Activated CD8-positive, alpha-beta memory T cell treated with anti-CD3 and anti-CD28 coated beads for 1 hour (primary cell): ENCODE results near the gene IL23R.

Source experiments
- DNase-seq, 2 donors: peaks; one replicate each; pipeline ENCODE4 v3.0.0-alpha.2; 2020; ENCODE audit warnings: low read depth in 1 of 2; ENCODE audit errors: extremely low read depth in 1 of 2

The IL23R gene

GRCh38 chr1:67148516-67149178 is 17.6 kb upstream of the IL23R start:
- no peak for DNase-seq

GRCh38 chr1:67149179-67149770 is 17.0 kb upstream of the IL23R start:
- DNase-seq, result peak; percentile 17 to 32

GRCh38 chr1:67150931-67151330 is 15.3 kb upstream of the IL23R start:
- no peak for DNase-seq

GRCh38 chr1:67158401-67158800 is 7.9 kb upstream of the IL23R start:
- DNase-seq, result no peak

GRCh38 chr1:67159233-67159632 is 7.0 kb upstream of the IL23R start:
- no peak for DNase-seq

GRCh38 chr1:67162954-67163353 is 3.3 kb upstream of the IL23R start:
- no peak for DNase-seq

- no peak for DNase-seq
Observed at GRCh38 chr1:67165468-67166041, 699 bp upstream of the IL23R start.

- no peak for DNase-seq
Observed at GRCh38 chr1:67169496-67169895, 3.2 kb downstream of the IL23R start.

GRCh38 chr1:67169932-67170331 is 3.7 kb downstream of the IL23R start:
- DNase-seq, result no peak

- no peak for DNase-seq
Observed at GRCh38 chr1:67170751-67171573, 4.7 kb downstream of the IL23R start.

GRCh38 chr1:67171574-67171955 is 5.3 kb downstream of the IL23R start:
- DNase-seq, result no peak

GRCh38 chr1:67171978-67172377 is 5.7 kb downstream of the IL23R start:
- no peak for DNase-seq

- no peak for DNase-seq
Observed at GRCh38 chr1:67173988-67174387, 7.7 kb downstream of the IL23R start.

- no peak for DNase-seq
Observed at GRCh38 chr1:67174716-67175284, 8.5 kb downstream of the IL23R start.

GRCh38 chr1:67175530-67176087 is 9.4 kb downstream of the IL23R start:
- no peak for DNase-seq

GRCh38 chr1:67184838-67185421 is 18.7 kb downstream of the IL23R start:
- no peak for DNase-seq

GRCh38 chr1:67188137-67188536 is 21.9 kb downstream of the IL23R start:
- no peak for DNase-seq

- no peak for DNase-seq
Observed at GRCh38 chr1:67189953-67190352, 23.7 kb downstream of the IL23R start.

- DNase-seq, result no peak
Observed at GRCh38 chr1:67190410-67190809, 24.2 kb downstream of the IL23R start.

- no peak for DNase-seq
Observed at GRCh38 chr1:67190942-67191341, 24.7 kb downstream of the IL23R start.
